ENCODE data around the gene NDUFA7.

Gene NDUFA7

DNA sequence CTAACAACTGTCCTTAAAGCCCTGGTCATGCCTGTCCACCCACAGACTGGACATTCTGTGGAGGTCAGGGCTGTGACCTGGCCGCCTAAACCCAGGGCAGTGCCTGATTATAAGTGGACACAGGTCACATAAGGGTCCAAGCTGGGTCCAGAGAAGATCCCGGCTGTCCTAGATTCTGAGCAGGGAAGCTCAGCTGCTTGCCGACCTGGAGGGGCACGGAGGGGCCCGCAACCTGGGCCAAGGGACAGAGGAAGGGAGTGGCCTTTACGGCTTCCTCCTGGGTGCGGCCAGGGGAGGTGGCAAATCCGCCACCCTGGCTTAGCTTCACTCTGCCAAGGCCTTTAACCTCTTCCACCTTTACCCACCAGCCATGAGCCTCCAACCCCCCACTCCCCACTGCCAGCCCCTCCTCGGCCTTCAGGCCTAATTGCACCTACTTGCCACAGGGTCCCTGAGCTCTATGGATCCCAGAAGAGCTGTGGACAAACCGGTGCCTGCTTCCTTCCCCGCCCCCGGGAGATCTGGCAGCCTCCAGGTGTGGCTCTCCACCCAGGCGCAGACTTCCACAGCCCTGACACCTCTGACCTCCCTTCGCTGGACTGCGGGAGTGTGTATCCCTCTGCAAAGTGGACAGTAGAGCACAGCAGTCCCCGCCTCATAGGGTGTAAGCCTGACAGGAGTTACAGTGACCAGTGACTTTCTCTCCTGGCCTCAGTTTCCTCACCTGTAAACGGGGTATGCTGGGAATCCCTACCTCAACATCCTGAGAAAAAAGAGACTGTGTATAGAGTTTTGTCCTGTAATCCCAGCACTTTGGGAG lies 14.7 kb downstream of the NDUFA7 start:
- TF ChIP-seq, protein P1, sequence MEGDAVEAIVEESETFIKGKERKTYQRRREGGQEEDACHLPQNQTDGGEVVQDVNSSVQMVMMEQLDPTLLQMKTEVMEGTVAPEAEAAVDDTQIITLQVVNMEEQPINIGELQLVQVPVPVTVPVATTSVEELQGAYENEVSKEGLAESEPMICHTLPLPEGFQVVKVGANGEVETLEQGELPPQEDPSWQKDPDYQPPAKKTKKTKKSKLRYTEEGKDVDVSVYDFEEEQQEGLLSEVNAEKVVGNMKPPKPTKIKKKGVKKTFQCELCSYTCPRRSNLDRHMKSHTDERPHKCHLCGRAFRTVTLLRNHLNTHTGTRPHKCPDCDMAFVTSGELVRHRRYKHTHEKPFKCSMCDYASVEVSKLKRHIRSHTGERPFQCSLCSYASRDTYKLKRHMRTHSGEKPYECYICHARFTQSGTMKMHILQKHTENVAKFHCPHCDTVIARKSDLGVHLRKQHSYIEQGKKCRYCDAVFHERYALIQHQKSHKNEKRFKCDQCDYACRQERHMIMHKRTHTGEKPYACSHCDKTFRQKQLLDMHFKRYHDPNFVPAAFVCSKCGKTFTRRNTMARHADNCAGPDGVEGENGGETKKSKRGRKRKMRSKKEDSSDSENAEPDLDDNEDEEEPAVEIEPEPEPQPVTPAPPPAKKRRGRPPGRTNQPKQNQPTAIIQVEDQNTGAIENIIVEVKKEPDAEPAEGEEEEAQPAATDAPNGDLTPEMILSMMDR (IDR thresholded peaks at IDR 0.05) = no peak

- TF ChIP-seq, protein P1 (IDR thresholded peaks at IDR 0.05) = no peak
Observed at GRCh38 chr19:8305798-8306197, 15.4 kb downstream of the NDUFA7 start.

DNA sequence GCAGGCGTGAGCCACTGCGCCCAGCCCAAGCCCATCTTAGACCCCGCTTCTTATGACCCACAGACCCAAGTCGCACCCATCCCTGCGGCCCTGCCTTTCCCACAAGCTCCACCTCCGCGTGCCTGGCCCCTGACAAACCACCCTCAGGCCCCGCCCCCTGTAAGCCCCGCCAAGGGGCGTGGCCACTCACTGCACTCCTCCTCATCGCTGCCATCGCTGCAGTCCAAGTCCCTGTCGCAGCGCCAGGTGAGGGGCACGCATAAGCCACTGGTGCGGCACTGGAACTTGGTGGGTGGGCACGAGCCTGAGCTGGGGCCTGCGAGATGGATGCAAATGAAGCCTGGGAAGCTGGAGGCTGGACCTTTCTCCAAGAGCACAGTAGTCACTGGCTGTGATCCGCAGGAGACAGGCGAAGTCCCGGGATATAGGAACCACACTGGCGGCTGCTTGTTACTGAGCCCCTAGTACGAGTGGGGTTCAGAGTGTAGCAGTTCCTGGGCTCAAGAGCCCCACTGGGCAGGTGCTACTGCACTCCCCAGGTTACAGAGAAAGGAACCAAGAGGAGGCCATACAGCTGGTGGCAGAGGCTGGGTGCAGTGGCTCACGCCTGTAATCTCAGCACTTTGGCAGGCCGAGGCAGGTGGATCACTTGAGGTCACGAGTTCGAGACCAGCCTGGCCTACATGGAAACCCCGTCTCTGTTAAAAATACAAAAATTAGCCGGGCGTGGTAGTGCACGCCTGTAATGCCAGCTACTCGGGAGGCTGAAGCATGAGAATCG lies 16.1 kb downstream of the NDUFA7 start:
- TF ChIP-seq, protein P1 (IDR thresholded peaks at IDR 0.05) = no peak

- TF ChIP-seq, protein P1 (IDR thresholded peaks at IDR 0.05) = no peak
Observed at GRCh38 chr19:8302734-8303133, 18.4 kb downstream of the NDUFA7 start.

GRCh38 chr19:8302357-8302691 lies 18.9 kb downstream of the NDUFA7 start:
- TF ChIP-seq, protein P1 (IDR thresholded peaks at IDR 0.05) = no peak

DNA sequence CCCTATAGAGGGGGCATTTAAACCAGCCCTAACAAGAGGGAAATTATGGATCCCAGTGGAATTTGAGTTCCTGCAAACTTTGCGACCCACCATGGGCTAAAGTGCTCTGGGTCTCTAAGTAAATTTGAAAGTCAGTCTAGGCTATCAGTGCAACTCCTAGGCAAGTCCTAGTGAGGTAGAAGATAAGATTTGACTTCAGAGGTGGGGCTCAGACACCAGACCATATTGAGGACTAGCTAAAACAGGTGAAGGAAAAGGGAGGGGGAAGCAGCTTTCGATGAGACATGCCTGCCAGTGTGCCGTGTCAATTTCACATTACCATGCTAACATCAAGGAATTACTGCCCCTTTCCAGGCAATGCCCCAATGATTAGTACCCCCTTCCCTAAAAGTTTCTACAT lies 51.5 kb downstream of the NDUFA7 start:
- TF ChIP-seq, protein P1 (IDR thresholded peaks at IDR 0.05) = no peak

GRCh38 chr19:8265872-8266271 lies 55.3 kb downstream of the NDUFA7 start:
- TF ChIP-seq, protein P1 (IDR thresholded peaks at IDR 0.05) = no peak
